Activated T-cell treated with anti-CD3 and anti-CD28 coated beads for 4 hours (primary cell): ENCODE data around the gene MED22.
"Not testable (repeated sequence)": the region's sequence is repeated elsewhere in the genome, so short reads cannot be mapped to it uniquely, and the experiment has no call there.

Experiments
- DNase-seq: peaks from one replicate; pipeline ENCODE4 v3.0.0-alpha.2; 2020

MED22 gene

DNA sequence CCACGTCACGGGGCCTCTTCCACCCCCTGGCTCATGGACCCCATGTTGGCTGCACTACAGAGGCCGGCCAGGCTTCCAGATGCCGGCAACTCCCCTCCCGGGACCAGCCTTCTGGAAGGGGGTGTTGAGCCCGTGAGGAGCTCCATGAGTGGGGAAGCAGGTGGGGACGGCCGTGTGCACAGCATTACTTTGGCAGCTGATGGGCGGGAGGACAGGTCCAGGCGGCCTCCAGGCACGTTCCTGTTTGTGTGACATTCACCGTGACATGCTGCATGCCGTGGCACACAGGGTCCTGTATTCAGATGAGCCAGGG, 43.8 kb downstream of the MED22 start:
- no peak for DNase-seq

DNA sequence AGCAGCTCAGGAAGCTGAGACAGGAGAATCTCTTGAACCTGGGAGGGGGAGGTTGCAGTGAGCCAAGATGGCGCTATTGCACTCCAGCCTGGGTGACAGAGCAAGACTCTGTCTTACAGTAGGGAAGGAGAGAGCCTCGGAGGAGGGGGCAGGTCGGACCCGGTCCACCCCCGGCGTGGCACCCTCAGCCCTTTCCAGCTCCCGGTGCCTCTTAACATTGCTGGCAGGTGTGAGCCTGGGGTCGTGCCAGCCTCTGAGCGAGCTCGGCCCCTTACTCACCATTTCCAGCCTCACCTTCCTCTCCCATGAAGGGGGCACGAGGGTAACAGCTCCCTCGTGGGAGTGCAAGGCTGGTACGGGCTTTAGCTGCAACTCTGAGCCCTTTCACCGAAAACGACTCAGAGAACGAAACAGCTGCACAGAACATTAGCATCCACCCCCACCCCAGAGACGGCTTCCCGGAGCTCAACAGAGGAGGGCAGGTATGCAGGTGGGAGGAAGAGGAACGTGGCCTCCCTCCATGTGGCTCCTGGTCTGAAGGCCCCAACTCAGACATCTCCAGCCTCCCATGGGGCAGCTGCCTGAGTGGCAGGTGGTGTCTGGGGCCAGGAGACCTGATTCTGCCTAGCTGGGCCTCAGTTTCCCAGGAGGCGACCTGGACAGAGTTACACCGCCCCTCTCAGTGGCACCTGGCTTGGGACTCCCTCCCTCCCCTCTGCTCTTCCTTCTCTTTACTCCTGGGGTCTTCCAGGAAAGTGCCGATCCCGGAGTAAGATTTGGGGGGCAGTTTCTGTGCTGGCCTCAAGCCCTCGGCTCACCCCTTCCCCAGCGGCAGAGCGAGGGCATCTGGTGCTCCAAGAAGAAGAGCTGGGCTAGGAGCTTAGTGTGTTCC, 44.4 kb downstream of the MED22 start:
- no peak for DNase-seq

DNA sequence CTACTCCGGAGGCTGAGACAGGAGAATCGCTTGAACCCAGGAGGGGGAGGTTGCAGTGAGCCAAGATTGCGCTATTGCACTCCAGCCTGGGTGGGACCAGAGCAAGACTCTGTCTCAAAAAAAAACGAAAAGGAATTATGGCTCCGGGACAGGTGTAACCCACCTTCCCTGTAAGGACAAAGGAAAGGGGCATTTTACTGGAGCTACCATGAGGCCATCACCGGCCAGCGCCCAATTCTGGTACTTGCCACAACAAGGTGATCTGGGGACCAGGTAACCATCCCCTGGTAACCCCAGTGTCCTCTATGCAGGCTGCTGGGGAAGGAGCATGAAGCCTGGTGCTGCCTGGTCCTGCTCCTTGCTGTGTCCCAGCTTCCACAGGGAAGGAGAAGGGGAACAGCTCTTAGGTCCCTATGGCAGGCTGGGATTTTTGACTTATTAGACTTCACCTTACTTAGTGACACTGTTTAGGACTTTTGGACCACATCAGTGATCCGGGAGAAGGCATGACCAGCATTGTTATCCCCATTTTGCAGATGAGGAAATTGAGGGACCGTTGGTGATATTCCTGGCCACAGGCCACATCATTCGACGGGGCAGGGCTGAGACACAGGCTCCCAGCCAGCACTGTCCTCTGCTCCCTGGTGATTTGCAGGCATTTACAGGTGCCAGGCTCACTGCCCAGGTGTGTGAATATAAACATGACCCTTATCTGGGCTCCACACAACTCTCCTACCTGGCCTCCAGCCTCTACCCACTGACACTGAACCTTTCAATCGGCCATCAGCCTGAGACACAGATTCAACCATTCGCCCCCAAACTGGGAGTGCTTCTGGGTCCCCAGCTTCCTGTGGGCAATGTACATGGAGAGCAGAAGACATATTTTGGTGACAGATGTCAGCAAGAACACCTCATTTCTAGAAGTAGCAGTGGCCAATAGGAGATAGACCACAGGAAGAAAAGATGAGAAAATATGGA, 46.4 kb downstream of the MED22 start:
- DNase-seq = no peak

DNA sequence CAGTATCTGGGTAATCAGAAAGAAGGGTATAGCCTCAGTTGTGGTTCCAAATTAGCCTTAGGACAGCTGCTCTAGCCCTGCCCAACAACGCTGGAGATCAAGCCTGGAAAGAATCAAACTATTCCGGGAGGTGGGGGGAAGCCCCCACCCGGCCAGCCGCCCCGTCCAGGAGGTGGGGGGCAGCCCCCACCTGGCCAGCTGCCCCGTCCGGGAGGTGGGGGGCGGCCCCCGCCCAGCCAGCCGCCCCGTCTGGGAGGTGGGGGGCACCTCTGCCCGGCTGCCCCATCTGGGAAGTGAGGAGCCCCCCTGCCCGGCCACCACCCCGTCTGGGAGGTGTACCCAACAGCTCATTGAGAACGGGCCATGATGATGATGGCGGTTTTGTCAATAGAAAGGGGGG, 47.9 kb downstream of the MED22 start:
- DNase-seq = not testable (repeated sequence)

DNA sequence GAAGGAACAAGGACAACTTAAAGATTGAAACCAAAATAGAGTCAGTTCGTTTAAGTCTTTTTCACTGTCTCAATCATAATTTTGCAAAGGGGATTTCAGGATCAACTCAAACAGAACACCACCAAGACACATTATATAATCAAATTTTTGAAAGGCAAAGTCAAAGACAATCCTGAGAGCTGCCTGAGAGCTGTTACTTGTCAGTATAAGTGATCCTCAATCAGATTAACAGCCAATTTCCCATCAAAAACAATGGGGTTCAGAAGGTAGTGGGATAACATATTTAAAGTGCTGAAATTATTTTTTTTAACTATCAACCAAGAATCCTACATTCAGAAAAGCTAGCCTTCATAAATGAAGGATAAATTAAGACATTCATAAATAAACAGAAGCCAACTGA, 53.7 kb downstream of the MED22 start:
- DNase-seq = no peak

DNA sequence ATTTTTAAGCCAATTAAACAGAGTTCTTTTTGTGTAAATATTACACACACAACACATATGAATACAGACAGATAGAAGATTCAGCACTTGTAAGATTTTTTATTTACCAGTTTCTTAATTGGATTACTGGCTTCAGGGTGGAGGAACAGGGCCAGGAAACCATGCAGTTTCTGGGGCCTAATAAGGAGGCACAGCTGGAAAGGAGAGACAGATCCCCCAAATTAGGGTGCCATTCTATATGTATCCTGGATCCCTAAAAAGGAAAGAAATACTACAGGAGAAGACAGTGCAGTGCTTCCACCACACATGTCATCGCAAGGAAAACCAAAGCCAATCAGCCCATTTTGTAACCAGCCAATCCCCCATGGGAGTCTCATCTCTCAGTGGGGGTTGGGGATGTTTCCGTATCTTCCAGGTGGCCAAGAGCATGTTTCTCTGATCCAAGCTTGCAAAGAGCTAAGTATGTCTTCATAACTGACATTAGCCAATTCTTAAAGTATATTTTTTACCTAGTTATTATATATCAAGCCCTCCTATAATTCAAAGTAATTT, 57.1 kb downstream of the MED22 start:
- no peak for DNase-seq
